WTC11 (cell line): Measurements from ENCODE around the gene KIF21B. TPM values are rescaled to one million over a fixed set of nuclear protein-coding genes. Genes with fewer than 3 reads are reported as not detected.
A peak's percentile ranks its signal among the peaks of the same experiment; 100 is the strongest.

Experiments
- ATAC-seq: fragments of 200-7000 bp; cut with Tn5 transposase; 2 replicates; pipeline ENCODE4 v1.10.0; 2021; ENCODE audit warnings: mild to moderate bottlenecking, moderate library complexity
- Bru-seq: library from RNA; stranded (reverse); fragments of 400-500 nt; gene quantifications from one replicate; lab custom pipeline; 2021; lab: Mats Ljungman, UMichigan
- CTCF ChIA-PET: fragments of 300-600 bp; sonication (Branson Sonifier 250); formaldehyde crosslinking; loops from one replicate; lab custom pipeline; 2021; ENCODE audit warnings: antibody characterized with exemption; lab: Charles Lee
- POLR2A ChIA-PET: fragments of 350-600 bp; sonication (Branson Sonifier 250); formaldehyde crosslinking; loops from one replicate; lab custom pipeline; 2021; ENCODE audit warnings: antibody characterized with exemption; lab: Charles Lee
- DNase-seq: peaks from one replicate; pipeline ENCODE4 v3.0.0; 2021; ENCODE audit warnings: low spot score
- H3K27ac Mint-ChIP-seq: 2 replicates; pipeline ENCODE4 v1.8.0; 2021; ENCODE audit warnings: mixed read lengths
- H3K27me3 Mint-ChIP-seq: 2 replicates; pipeline ENCODE4 v1.8.0; 2021; ENCODE audit warnings: low read depth, mild to moderate bottlenecking, moderate library complexity, mixed read lengths
- H3K36me3 Mint-ChIP-seq: 2 replicates; pipeline ENCODE4 v1.8.0; 2021; ENCODE audit warnings: mixed read lengths
- H3K4me1 Mint-ChIP-seq: 2 replicates; pipeline ENCODE4 v1.8.0; 2022; ENCODE audit warnings: mixed read lengths
- H3K4me3 Mint-ChIP-seq: 2 replicates; pipeline ENCODE4 v1.8.0; 2021; ENCODE audit warnings: mild to moderate bottlenecking, moderate library complexity, mixed read lengths
- H3K9me3 Mint-ChIP-seq: 2 replicates; pipeline ENCODE4 v1.8.0; 2021; ENCODE audit warnings: mixed read lengths
- ATF6 ChIP-seq: sonication (generic); formaldehyde crosslinking; IDR thresholded peaks from 2 replicates; pipeline ENCODE4 v1.8.1; 2023; ENCODE audit warnings: mild to moderate bottlenecking, missing genetic modification reagents
- ESRRA ChIP-seq: sonication (generic); formaldehyde crosslinking; IDR thresholded peaks from 2 replicates; pipeline ENCODE4 v1.8.1; 2022; ENCODE audit warnings: mild to moderate bottlenecking, missing genetic modification reagents, borderline replicate concordance
- IRF2 ChIP-seq: sonication (generic); formaldehyde crosslinking; IDR thresholded peaks from 2 replicates; pipeline ENCODE4 v1.8.0; 2022; ENCODE audit warnings: low read depth, missing genetic modification reagents, borderline replicate concordance
- MXD4 ChIP-seq: fragments of 250-450 bp; sonication (Bioruptor Pico); IDR thresholded peaks from 2 replicates; pipeline ENCODE4 v1.8.0; 2021; ENCODE audit warnings: mild to moderate bottlenecking, moderate library complexity, borderline replicate concordance
- NFYB ChIP-seq: sonication (generic); formaldehyde crosslinking; conservative IDR thresholded peaks from 2 replicates; pipeline ENCODE4 v1.8.0; 2022; ENCODE audit warnings: low read depth, missing genetic modification reagents
- SP1 ChIP-seq: sonication (generic); formaldehyde crosslinking; conservative IDR thresholded peaks from 2 replicates; pipeline ENCODE4 v1.8.1; 2022; ENCODE audit warnings: missing genetic modification reagents
- TEAD4 ChIP-seq: sonication (generic); formaldehyde crosslinking; IDR thresholded peaks from 2 replicates; pipeline ENCODE4 v1.8.0; 2022; ENCODE audit warnings: mild to moderate bottlenecking, missing genetic modification reagents
- ZNF232 ChIP-seq: sonication (generic); formaldehyde crosslinking; IDR thresholded peaks from 2 replicates; pipeline ENCODE4 v1.8.0; 2022; ENCODE audit warnings: mild to moderate bottlenecking, missing genetic modification reagents
- long read RNA-seq, 3 experiments: library from RNA in 1 of 3; library from capped mRNA in 1 of 3; library from polyadenylated mRNA in 1 of 3; unstranded in 2 of 3; stranded (forward) in 1 of 3; transcript quantifications; one replicate each; pipeline ENCODE4 v2.0.0, GENCODE V29; 2021
- total RNA-seq: library from RNA; stranded (reverse); gene quantifications from 3 replicates; pipeline ENCODE4 v1.2.3, GENCODE V29; 2021
- TF ChIP-seq, protein P1 (sequence below): sonication (generic); formaldehyde crosslinking; IDR thresholded peaks from 2 replicates; pipeline ENCODE4 v1.8.0; 2022; ENCODE audit warnings: missing genetic modification reagents
- TF ChIP-seq, protein P2 (sequence below): sonication (generic); formaldehyde crosslinking; IDR thresholded peaks from 2 replicates; pipeline ENCODE4 v1.8.1; 2023; ENCODE audit warnings: mild to moderate bottlenecking, missing genetic modification reagents, moderate library complexity
- TF ChIP-seq, protein P3 (sequence below): fragments of 250-450 bp; sonication (Bioruptor Pico); conservative IDR thresholded peaks from 2 replicates; pipeline ENCODE4 v1.9.0; 2021; ENCODE audit warnings: mild to moderate bottlenecking

Gene KIF21B, protein sequence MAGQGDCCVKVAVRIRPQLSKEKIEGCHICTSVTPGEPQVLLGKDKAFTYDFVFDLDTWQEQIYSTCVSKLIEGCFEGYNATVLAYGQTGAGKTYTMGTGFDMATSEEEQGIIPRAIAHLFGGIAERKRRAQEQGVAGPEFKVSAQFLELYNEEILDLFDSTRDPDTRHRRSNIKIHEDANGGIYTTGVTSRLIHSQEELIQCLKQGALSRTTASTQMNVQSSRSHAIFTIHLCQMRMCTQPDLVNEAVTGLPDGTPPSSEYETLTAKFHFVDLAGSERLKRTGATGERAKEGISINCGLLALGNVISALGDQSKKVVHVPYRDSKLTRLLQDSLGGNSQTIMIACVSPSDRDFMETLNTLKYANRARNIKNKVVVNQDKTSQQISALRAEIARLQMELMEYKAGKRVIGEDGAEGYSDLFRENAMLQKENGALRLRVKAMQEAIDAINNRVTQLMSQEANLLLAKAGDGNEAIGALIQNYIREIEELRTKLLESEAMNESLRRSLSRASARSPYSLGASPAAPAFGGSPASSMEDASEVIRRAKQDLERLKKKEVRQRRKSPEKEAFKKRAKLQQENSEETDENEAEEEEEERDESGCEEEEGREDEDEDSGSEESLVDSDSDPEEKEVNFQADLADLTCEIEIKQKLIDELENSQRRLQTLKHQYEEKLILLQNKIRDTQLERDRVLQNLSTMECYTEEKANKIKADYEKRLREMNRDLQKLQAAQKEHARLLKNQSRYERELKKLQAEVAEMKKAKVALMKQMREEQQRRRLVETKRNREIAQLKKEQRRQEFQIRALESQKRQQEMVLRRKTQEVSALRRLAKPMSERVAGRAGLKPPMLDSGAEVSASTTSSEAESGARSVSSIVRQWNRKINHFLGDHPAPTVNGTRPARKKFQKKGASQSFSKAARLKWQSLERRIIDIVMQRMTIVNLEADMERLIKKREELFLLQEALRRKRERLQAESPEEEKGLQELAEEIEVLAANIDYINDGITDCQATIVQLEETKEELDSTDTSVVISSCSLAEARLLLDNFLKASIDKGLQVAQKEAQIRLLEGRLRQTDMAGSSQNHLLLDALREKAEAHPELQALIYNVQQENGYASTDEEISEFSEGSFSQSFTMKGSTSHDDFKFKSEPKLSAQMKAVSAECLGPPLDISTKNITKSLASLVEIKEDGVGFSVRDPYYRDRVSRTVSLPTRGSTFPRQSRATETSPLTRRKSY (N-terminal part only)
- 17.8 to 19.4 TPM (median 18.0 TPM) in 3 replicates for total RNA-seq
- Bru-seq, nascent RNA = percentile 51 among the genes with signal in this experiment
- long read RNA-seq, experiment 1, full-length matches to known transcripts = 7 of 49 reads
- long read RNA-seq, experiment 1, partial matches to known transcripts = 26 of 49 reads
- long read RNA-seq, experiment 1, other reads (novel, unspliced or antisense) = 16 of 49 reads
- long read RNA-seq, experiment 2, partial matches to known transcripts = 4 of 24 reads
- long read RNA-seq, experiment 2, other reads (novel, unspliced or antisense) = 20 of 24 reads
- long read RNA-seq, experiment 3, partial matches to known transcripts = 1 of 2 reads
- long read RNA-seq, experiment 3, other reads (novel, unspliced or antisense) = 1 of 2 reads

GRCh38 chr1:201023517-201023902 lies at the start of gene KIF21B:
Gene KIF21B (minus strand): TSS chr1:201023714. CDS start chr1:201023383, 331 bp downstream.
- Mint-ChIP-seq H3K9me3 (no peaks in the 10 kb centered on the region), H3K27ac (no peak within 1 kb of the TSS), H3K4me3 (peak within 1 kb of the TSS; percentile 79), H3K27me3 (peaks cover 7% of the 10 kb centered on the region), H3K4me1 (peaks cover 65% of the 10 kb centered on the region), H3K36me3 (no peaks in the 10 kb centered on the region)
- TF ChIP-seq NFYB (0 out of 2 replicates have a peak, but pooled peaks have one; percentile 0), ZNF232 (CRISPR knock-in tag) (no peak), ATF6 (CRISPR knock-in tag) (no peak), ESRRA (CRISPR knock-in tag) (no peak), IRF2 (CRISPR knock-in tag) (no peak), SP1 (CRISPR knock-in tag) (peak; percentile 80), MXD4 (CRISPR knock-in tag) (no peak), TEAD4 (CRISPR knock-in tag) (no peak)
- TF ChIP-seq, protein P1, sequence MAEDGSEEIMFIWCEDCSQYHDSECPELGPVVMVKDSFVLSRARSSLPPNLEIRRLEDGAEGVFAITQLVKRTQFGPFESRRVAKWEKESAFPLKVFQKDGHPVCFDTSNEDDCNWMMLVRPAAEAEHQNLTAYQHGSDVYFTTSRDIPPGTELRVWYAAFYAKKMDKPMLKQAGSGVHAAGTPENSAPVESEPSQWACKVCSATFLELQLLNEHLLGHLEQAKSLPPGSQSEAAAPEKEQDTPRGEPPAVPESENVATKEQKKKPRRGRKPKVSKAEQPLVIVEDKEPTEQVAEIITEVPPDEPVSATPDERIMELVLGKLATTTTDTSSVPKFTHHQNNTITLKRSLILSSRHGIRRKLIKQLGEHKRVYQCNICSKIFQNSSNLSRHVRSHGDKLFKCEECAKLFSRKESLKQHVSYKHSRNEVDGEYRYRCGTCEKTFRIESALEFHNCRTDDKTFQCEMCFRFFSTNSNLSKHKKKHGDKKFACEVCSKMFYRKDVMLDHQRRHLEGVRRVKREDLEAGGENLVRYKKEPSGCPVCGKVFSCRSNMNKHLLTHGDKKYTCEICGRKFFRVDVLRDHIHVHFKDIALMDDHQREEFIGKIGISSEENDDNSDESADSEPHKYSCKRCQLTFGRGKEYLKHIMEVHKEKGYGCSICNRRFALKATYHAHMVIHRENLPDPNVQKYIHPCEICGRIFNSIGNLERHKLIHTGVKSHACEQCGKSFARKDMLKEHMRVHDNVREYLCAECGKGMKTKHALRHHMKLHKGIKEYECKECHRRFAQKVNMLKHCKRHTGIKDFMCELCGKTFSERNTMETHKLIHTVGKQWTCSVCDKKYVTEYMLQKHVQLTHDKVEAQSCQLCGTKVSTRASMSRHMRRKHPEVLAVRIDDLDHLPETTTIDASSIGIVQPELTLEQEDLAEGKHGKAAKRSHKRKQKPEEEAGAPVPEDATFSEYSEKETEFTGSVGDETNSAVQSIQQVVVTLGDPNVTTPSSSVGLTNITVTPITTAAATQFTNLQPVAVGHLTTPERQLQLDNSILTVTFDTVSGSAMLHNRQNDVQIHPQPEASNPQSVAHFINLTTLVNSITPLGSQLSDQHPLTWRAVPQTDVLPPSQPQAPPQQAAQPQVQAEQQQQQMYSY = no peak
- TF ChIP-seq, protein P2, sequence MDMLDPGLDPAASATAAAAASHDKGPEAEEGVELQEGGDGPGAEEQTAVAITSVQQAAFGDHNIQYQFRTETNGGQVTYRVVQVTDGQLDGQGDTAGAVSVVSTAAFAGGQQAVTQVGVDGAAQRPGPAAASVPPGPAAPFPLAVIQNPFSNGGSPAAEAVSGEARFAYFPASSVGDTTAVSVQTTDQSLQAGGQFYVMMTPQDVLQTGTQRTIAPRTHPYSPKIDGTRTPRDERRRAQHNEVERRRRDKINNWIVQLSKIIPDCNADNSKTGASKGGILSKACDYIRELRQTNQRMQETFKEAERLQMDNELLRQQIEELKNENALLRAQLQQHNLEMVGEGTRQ (CRISPR knock-in tag) = no peak
- TF ChIP-seq, protein P3, sequence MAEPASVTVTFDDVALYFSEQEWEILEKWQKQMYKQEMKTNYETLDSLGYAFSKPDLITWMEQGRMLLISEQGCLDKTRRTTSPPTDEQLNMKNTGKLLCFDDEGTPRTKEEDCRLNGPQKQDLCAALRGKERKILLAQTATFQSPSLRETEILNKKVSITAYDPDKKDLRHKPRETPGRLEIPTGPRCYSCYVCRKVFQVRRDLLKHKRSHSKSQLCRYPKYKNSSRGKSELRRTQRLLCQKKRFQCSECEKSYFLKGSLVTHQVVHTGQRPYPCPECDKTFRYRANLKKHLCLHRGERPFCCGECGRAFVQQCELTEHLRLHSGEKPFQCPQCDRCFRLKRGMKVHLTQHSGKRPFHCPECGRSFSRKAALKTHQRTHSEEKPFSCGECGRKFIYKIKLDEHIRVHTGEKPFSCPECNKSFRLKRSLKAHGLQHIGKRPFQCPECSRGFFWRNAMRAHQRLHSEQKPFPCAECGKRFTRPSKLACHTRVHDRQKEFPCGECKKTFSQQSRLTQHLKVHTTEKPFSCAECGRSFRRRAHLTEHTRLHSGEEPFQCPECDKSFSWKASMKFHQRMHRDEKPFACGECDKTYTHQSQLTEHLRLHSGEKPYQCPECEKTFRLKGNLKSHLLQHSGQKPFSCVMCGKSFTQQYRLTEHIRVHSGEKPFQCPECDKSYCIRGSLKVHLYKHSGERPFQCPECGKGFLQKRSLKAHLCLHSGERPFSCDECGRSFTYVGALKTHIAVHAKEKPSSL (CRISPR knock-in tag) = no peak
- peak; percentile 90 for DNase-seq
- ChIA-PET CTCF (interaction anchor here (0.7 to 13.8 kb wide), 12 partner anchors 8 to 401 kb away, joined by 3 to 218 read pairs (median 16); no protein-coding TSS in a partner anchor), POLR2A (no interaction called here)
- peak; percentile 82 for ATAC-seq
